Activated CD8-positive, alpha-beta T cell treated with anti-CD3 and anti-CD28 coated beads, Interleukin-2, amount 10 ng/mL, durations not matched to agents 7 days and 5 days (primary cell): ENCODE data around the gene CCDC178. TPM values are rescaled to one million over a fixed set of nuclear protein-coding genes. Genes with fewer than 3 reads are reported as not detected.
"Not testable (repeated sequence)": the region's sequence is repeated elsewhere in the genome, so short reads cannot be mapped to it uniquely, and the experiment has no call there.

Experiments
- ATAC-seq: fragments of 150-1000 bp; cut with Tn5 transposase; one replicate; pipeline ENCODE4 v1.10.0; 2021; ENCODE audit warnings: moderate library complexity
- CTCF ChIA-PET: fragments of 350-600 bp; sonication (Branson Sonifier 250); formaldehyde crosslinking; loops from one replicate; lab custom pipeline; 2021; ENCODE audit warnings: antibody characterized with exemption; lab: Charles Lee
- POLR2A ChIA-PET: fragments of 350-600 bp; sonication (Branson Sonifier 250); formaldehyde crosslinking; loops from one replicate; lab custom pipeline; 2021; ENCODE audit warnings: antibody characterized with exemption; lab: Charles Lee
- DNase-seq: peaks from one replicate; pipeline ENCODE4 v3.0.0-alpha.2; 2020
- H3K27ac Mint-ChIP-seq: one replicate; pipeline ENCODE4 v1.8.0; 2021; ENCODE audit warnings: mild to moderate bottlenecking, mixed read lengths
- H3K27me3 Mint-ChIP-seq: one replicate; pipeline ENCODE4 v1.8.0; 2021; ENCODE audit warnings: low read depth, mixed read lengths
- H3K36me3 Mint-ChIP-seq: one replicate; pipeline ENCODE4 v1.8.0; 2021; ENCODE audit warnings: low read depth, mixed read lengths
- H3K4me1 Mint-ChIP-seq: one replicate; pipeline ENCODE4 v1.8.0; 2021; ENCODE audit warnings: low read depth, mixed read lengths
- H3K4me3 Mint-ChIP-seq: one replicate; pipeline ENCODE4 v1.8.0; 2021; ENCODE audit warnings: mild to moderate bottlenecking, mixed read lengths
- H3K9me3 Mint-ChIP-seq: one replicate; pipeline ENCODE4 v1.8.0; 2022; ENCODE audit warnings: mixed read lengths; ENCODE audit not compliant: insufficient read depth
- total RNA-seq, 2 experiments: library from RNA; stranded (reverse); gene quantifications; one replicate each; pipeline ENCODE4 v1.2.3, GENCODE V29; 2021

Gene CCDC178
- total RNA-seq, 2 experiments from 2014 or later = not detected

- DNase-seq (no peak), ATAC-seq (no peak)
- Mint-ChIP-seq H3K36me3 (no peaks in the 10 kb centered on the region), H3K9me3 (peaks cover 5% of the 10 kb centered on the region), H3K27me3 (no peaks in the 10 kb centered on the region), H3K4me1 (no peaks in the 10 kb centered on the region), H3K4me3 (no peak overlapping the region), H3K27ac (no peak overlapping the region)
- POLR2A ChIA-PET = no interaction called here
- CTCF ChIA-PET = no interaction called here
Measured at GRCh38 chr18:33152376-33152775, 288.1 kb downstream of the CCDC178 start.

GRCh38 chr18:33147811-33148210 is 292.7 kb downstream of the CCDC178 start:
- not testable (repeated sequence) for H3K9me3 Mint-ChIP-seq, H3K4me3 Mint-ChIP-seq

GRCh38 chr18:33146014-33146413 is 294.5 kb downstream of the CCDC178 start:
- no peak for DNase-seq
- Mint-ChIP-seq H3K36me3 (no peaks in the 10 kb centered on the region), H3K4me3 (no peak overlapping the region), H3K27me3 (no peaks in the 10 kb centered on the region), H3K9me3 (peaks cover 8% of the 10 kb centered on the region), H3K4me1 (no peaks in the 10 kb centered on the region), H3K27ac (no peak overlapping the region)
- ChIA-PET CTCF (no interaction called here), POLR2A (no interaction called here)
- no peak for ATAC-seq

More at GRCh38 chr18:33147811-33148210, 292.7 kb downstream of the CCDC178 start:
- POLR2A ChIA-PET, H3K27ac Mint-ChIP-seq, H3K4me1 Mint-ChIP-seq, H3K27me3 Mint-ChIP-seq, CTCF ChIA-PET, DNase-seq, ATAC-seq, H3K36me3 Mint-ChIP-seq: not testable (repeated sequence)

GRCh38 chr18:33135951-33136660 is 304.4 kb downstream of the CCDC178 start:
- ChIA-PET CTCF (no interaction called here), POLR2A (no interaction called here)
- no peak overlapping the region for H3K4me3 Mint-ChIP-seq
- no peaks in the 10 kb centered on the region for H3K27me3 Mint-ChIP-seq
- ATAC-seq = no peak
- DNase-seq = no peak
- H3K4me1 Mint-ChIP-seq = no peaks in the 10 kb centered on the region
- no peaks in the 10 kb centered on the region for H3K36me3 Mint-ChIP-seq
- no peak overlapping the region for H3K27ac Mint-ChIP-seq
- no peaks in the 10 kb centered on the region for H3K9me3 Mint-ChIP-seq

GRCh38 chr18:33132657-33133056 is 307.9 kb downstream of the CCDC178 start:
- no peak for DNase-seq
- H3K9me3 Mint-ChIP-seq = no peaks in the 10 kb centered on the region
- ATAC-seq = no peak
- H3K4me1 Mint-ChIP-seq = no peaks in the 10 kb centered on the region
- POLR2A ChIA-PET = no interaction called here
- CTCF ChIA-PET = no interaction called here
- H3K27ac Mint-ChIP-seq = no peak overlapping the region
- H3K36me3 Mint-ChIP-seq = no peaks in the 10 kb centered on the region
- no peaks in the 10 kb centered on the region for H3K27me3 Mint-ChIP-seq
- H3K4me3 Mint-ChIP-seq = no peak overlapping the region

GRCh38 chr18:33128581-33128980 is 311.9 kb downstream of the CCDC178 start:
- no peak overlapping the region for H3K4me3 Mint-ChIP-seq
- no peak for DNase-seq
- H3K27me3 Mint-ChIP-seq = no peaks in the 10 kb centered on the region
- no peaks in the 10 kb centered on the region for H3K4me1 Mint-ChIP-seq
- ATAC-seq = no peak
- H3K27ac Mint-ChIP-seq = no peak overlapping the region
- H3K9me3 Mint-ChIP-seq = no peaks in the 10 kb centered on the region
- ChIA-PET POLR2A (no interaction called here), CTCF (no interaction called here)
- H3K36me3 Mint-ChIP-seq = no peaks in the 10 kb centered on the region

GRCh38 chr18:33123862-33124518 is 316.5 kb downstream of the CCDC178 start:
- Mint-ChIP-seq H3K27ac (no peak overlapping the region), H3K27me3 (no peaks in the 10 kb centered on the region), H3K4me1 (no peaks in the 10 kb centered on the region), H3K9me3 (peaks cover 4% of the 10 kb centered on the region), H3K4me3 (no peak overlapping the region), H3K36me3 (no peaks in the 10 kb centered on the region)
- ATAC-seq = no peak
- POLR2A ChIA-PET = no interaction called here
- CTCF ChIA-PET = no interaction called here
- DNase-seq = no peak

GRCh38 chr18:33116376-33116775 is 324.1 kb downstream of the CCDC178 start:
- H3K4me3 Mint-ChIP-seq = no peak overlapping the region
- ChIA-PET POLR2A (no interaction called here), CTCF (no interaction called here)

GRCh38 chr18:33115917-33116316 is 324.6 kb downstream of the CCDC178 start:
- ATAC-seq (no peak), DNase-seq (no peak)
- Mint-ChIP-seq H3K27me3 (no peaks in the 10 kb centered on the region), H3K9me3 (peaks cover 4% of the 10 kb centered on the region), H3K4me3 (no peak overlapping the region), H3K4me1 (no peaks in the 10 kb centered on the region), H3K36me3 (no peaks in the 10 kb centered on the region), H3K27ac (no peak overlapping the region)
- ChIA-PET POLR2A (no interaction called here), CTCF (no interaction called here)

More at GRCh38 chr18:33116376-33116775, 324.1 kb downstream of the CCDC178 start:
- ATAC-seq = no peak
- Mint-ChIP-seq H3K4me1 (no peaks in the 10 kb centered on the region), H3K27ac (no peak overlapping the region), H3K27me3 (no peaks in the 10 kb centered on the region), H3K36me3 (no peaks in the 10 kb centered on the region), H3K9me3 (peaks cover 4% of the 10 kb centered on the region)
- DNase-seq = no peak

GRCh38 chr18:33115476-33115875 is 325.0 kb downstream of the CCDC178 start:
- Mint-ChIP-seq H3K27ac (no peak overlapping the region), H3K4me1 (no peaks in the 10 kb centered on the region), H3K36me3 (no peaks in the 10 kb centered on the region), H3K4me3 (no peak overlapping the region), H3K27me3 (no peaks in the 10 kb centered on the region), H3K9me3 (peaks cover 4% of the 10 kb centered on the region)
- DNase-seq (no peak), ATAC-seq (no peak)
- CTCF ChIA-PET = no interaction called here
- POLR2A ChIA-PET = no interaction called here

- no peak overlapping the region for H3K27ac Mint-ChIP-seq
- no peak for ATAC-seq
- H3K4me3 Mint-ChIP-seq = no peak overlapping the region
- no peaks in the 10 kb centered on the region for H3K9me3 Mint-ChIP-seq
- ChIA-PET POLR2A (no interaction called here), CTCF (no interaction called here)
- H3K4me1 Mint-ChIP-seq = no peaks in the 10 kb centered on the region
- no peaks in the 10 kb centered on the region for H3K27me3 Mint-ChIP-seq
- H3K36me3 Mint-ChIP-seq = no peaks in the 10 kb centered on the region
- no peak for DNase-seq
Measured at GRCh38 chr18:33114749-33115148, 325.8 kb downstream of the CCDC178 start.

- Mint-ChIP-seq H3K27me3 (no peaks in the 10 kb centered on the region), H3K9me3 (no peaks in the 10 kb centered on the region), H3K4me1 (no peaks in the 10 kb centered on the region), H3K4me3 (no peak overlapping the region), H3K36me3 (no peaks in the 10 kb centered on the region), H3K27ac (no peak overlapping the region)
- ChIA-PET POLR2A (no interaction called here), CTCF (no interaction called here)
- ATAC-seq (no peak), DNase-seq (no peak)
Measured at GRCh38 chr18:33113416-33113815, 327.1 kb downstream of the CCDC178 start.
